Suppressor macrophage treated with lipopolysaccharide for 4 hours (primary cell): ENCODE measurements around the gene PRPF19.
A peak's percentile ranks its signal among the peaks of the same experiment; 100 is the strongest.

ENCODE experiments used
- DNase-seq: peaks from one replicate; pipeline ENCODE4 v3.0.0-alpha.2; 2020

Gene PRPF19

GRCh38 chr11:60902625-60903024 lies 3.8 kb downstream of the PRPF19 start:
- no peak for DNase-seq

DNA sequence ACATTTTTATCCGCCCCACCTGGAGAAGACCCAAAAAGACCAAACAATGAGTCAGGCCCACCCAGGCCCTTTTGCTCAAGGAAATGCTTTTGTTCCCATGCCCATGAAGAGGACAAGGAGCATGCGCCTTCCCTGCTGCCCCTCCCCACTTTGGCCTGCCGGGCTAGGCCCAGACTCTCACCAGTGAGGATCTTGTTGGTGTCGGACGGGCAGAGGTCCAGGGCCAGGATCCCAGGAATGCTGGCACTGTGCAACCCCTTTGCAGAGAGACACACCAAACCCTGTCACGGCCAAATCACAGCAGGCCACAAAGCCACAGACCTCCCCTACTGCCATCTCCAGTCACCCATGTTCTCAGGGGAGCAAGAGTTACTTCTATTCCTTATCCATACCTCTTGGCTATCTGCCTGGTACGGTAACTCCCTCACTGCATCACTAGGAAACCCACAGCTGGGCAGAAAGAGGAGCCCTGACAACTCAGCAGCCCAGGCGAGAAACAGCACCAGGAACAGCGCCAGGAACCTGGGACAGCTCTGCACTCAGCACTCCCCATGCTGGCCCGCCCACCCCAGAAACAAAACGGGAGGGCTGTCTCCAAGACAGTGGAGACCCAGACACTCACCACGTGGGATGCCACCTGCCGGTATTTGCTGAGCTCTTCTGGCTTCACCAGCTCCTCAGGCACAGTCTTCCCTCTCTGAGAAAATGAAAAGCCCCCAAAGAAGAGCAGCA lies 5.5 kb downstream of the PRPF19 start:
- no peak for DNase-seq

- DNase-seq = no peak
Observed at GRCh38 chr11:60899977-60900376, 6.4 kb downstream of the PRPF19 start.

DNA sequence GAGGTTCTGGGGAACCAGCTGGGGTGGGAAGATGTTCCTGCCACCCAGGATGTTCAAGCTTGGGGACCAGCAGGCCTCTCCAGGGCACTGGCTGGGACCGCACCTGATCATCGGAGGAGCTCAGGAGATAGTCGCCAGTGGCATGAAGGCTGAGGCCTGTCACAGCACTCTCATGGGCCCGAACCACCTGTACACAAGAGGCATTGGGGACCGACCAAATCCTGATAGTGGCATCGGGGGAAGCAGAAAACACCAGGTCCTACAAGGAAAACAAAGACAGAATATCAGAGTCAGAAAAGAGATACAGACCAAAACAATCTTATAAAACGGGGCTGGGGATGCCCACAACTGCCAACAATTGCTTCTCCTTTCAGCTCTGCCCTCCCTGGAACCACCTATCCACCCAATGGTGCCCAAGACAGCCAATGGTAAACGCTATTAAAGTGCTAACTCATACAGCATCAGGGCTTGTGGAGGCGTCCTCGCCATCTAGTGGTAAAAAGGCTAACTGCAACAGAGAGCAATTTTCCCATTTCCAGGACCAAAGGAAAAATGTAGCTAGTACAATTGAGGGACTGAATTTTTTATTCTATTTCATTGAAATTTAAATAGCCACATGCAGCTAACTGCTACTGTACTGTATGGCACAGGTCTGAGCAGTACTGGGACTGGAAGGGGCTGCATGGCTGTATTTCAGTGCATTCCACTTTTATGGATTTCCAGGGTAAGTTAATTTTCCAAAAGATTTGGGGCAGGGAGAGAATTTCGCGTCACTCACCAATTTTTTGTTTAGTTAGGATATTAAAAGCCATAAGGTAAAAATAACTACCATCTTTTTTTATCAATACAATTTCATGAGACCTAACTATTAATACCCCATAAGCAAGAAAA lies 7.1 kb downstream of the PRPF19 start:
- peak; percentile 71 for DNase-seq

- DNase-seq = no peak
Observed at GRCh38 chr11:60897496-60897895, 8.9 kb downstream of the PRPF19 start.

DNA sequence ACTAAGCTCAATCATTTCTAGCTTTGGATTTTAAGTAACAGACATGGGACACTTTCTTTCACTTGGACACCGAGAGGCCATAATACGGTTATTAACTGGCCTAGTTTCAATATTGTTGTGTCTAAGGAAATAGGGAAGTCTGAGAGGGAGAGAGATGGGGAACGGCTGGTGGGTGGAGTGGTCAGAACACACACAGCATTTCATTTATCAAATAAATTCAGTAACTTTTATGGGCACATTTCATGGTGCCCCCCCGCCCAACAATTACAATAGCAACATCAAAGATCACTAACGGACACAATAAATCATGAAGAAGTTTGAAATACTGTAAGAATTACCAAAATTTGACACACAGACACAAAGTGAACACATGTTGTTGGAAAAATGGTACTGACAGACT lies 10.7 kb downstream of the PRPF19 start:
- peak; percentile 12 for DNase-seq

DNA sequence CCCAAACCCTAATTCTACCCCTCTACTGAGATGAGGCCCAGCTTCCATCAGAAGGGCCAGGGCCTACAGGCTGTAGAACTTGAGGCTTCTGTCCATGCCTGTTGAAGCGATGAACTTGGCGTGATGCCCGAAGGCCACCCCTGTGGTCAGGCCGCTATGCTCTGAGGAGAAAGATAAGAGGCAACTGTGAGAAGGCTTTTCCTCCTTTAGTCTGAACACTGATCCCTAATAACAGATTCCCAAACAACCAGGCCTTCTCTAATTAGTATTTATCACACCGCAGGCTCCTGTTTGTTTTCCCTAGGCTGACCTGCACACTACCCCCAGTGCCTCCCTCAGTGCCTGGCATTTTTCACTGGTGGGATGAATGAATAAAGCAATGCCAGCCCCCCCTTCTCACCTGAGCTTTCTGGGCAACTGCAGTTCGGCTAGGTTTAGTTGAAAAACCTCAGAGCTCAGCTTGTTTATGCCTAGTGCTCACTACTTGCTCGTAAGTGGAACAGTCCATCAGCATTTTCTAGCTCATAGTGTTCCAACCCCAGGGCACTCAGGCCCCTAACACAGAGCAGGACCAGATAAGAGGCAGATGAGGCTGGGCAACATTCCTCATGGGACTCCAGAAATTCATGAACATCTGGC lies 15.2 kb downstream of the PRPF19 start:
- no peak for DNase-seq

DNA sequence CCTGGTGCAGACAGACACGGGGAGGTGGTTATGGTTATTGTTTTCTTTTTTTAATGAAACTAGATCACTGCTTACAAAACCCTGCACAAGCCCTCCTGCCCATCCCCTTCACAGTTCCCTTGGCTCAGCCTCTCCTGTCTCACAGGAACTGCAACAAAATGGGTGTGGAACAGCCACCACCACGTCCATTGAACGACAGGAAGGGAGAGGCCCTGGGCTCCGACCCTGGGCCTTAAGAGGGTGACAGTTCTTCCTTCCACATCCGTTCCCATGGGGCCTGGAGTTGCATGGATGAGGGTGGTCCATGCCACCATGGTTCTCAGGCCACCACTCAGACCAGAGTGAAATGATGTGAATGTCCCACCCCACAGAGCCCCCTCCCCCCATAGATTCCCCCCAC lies 15.7 kb downstream of the PRPF19 start:
- no peak for DNase-seq

- no peak for DNase-seq
Observed at GRCh38 chr11:60889869-60890311, 16.5 kb downstream of the PRPF19 start.

- DNase-seq = peak; percentile 58
Observed at GRCh38 chr11:60887556-60887955, 18.8 kb downstream of the PRPF19 start.

GRCh38 chr11:60880643-60881282 lies 25.6 kb downstream of the PRPF19 start:
- DNase-seq = no peak

DNA sequence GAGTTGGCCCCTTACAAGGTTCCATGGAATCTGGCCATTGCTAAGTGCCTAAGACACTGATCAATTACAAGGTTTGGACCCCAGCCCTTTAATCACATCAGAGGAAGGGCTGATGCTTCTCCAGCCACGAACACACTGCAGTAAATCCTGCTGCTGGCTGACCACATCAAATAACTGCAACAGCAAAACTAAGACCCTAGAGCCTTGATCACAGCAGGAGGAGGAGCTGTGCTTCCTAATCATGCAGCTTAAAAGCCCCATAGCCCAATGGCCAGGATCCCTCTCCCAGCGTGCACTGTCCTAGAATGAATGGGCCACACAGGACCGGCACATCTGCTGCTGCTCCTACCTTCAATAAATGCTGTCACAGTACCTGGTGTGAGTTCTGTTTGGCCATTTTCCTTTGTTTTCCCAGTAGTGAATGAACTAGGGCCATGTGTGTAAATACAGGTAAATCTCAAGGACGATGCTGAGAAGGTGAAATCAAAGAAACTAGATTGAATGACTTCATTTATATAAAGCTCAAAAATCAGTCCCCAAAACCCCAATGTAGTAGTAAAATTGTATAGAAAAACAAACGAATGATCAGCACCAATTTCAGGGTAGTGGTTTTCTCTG lies 26.3 kb downstream of the PRPF19 start:
- DNase-seq = no peak

DNA sequence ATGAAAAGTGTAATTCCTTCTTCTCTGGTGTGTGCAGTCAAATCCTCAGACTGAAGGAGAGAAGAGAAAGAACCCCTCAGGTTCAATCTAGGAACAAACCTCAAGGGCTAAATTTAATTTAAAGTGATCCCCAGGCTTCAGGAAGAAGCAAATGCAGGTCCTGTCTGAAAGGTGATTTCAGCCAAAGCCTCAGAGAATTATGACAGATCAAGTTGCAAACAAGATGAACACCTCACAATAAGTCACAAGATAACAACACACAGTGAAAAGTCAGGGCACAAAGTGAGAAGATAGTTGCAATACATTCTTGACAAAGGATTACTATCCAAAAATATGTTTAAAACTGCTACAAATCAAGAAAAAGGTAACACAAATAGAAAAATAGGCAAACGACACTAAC lies 27.3 kb downstream of the PRPF19 start:
- no peak for DNase-seq

DNA sequence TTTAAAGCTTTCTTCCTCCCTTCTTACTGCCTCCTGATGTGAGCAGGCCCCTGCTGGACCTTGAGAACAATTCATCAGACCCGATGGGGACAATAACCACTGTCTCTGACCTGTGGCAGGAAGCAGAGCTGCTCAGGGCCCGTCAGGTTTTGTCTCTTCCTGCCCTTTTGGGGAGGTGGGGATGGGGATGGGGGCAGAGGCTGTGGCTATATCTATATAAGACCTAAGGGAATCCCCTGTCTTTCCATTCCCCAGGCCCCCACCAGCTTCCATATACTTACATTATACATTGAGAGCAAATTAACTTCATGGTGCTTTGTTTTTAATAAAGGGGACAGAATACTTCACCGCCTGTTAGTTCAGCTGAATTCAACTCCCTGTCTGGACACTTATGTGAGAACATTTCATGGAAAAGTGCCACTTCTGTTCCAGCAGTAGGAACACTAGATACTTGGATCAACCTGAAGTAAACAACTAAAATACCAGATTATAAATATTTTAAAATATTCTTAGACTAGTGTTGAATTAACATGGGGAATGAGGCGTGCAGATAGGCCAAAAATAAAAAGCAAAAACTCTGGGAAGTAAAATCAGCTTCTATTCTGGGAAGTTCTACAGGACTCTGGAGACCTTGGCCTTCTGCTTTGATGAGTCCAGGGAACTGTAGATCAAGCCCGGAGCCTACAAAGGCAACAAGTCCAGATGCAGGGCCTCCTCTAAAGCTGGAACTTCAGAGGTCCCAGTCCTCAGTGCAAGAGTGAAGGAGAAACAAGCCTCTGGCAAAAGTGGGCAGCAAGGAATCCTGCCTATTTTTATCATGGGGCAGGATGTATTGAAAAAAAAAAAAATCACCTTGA lies 27.9 kb downstream of the PRPF19 start:
- DNase-seq = no peak

GRCh38 chr11:60876168-60876485 lies 30.3 kb downstream of the PRPF19 start:
- DNase-seq = no peak

DNA sequence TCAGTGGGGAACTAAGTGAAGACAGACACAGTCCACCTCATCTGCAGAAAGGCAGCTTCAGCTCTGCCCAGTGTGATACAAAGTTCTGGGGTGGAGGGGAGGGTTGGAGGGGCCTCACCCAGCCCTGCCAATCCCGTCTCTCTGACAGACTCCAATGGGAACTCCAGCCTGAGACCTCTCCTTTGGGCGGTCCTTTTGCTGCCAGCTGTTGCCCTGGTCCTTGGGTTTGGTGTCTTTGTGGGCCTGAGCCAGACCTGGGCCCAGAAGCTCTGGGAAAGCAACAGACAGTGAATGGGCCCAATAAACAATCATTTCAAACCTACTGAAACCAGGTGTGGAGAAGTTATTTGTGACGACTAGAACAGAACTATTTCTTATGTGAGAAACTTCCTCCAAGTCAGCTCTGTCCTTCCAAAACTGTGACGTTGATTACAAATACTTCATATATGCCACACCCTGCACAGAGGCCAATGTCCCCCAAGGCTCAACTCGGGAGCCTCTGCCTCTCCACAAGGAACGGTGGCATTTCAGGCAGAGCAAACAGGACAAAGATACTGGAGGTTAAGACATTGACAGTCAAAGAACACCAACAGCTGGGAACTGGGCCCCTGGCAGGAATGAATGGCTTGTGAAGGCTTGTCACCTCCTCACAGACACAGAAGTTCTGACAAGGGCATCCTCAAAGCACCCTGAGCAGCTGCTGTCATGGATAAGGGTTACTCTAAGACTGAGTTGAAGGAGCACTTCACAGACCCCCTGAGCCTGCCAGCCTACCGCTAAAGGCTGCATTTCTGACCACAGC lies 30.8 kb downstream of the PRPF19 start:
- no peak for DNase-seq

DNA sequence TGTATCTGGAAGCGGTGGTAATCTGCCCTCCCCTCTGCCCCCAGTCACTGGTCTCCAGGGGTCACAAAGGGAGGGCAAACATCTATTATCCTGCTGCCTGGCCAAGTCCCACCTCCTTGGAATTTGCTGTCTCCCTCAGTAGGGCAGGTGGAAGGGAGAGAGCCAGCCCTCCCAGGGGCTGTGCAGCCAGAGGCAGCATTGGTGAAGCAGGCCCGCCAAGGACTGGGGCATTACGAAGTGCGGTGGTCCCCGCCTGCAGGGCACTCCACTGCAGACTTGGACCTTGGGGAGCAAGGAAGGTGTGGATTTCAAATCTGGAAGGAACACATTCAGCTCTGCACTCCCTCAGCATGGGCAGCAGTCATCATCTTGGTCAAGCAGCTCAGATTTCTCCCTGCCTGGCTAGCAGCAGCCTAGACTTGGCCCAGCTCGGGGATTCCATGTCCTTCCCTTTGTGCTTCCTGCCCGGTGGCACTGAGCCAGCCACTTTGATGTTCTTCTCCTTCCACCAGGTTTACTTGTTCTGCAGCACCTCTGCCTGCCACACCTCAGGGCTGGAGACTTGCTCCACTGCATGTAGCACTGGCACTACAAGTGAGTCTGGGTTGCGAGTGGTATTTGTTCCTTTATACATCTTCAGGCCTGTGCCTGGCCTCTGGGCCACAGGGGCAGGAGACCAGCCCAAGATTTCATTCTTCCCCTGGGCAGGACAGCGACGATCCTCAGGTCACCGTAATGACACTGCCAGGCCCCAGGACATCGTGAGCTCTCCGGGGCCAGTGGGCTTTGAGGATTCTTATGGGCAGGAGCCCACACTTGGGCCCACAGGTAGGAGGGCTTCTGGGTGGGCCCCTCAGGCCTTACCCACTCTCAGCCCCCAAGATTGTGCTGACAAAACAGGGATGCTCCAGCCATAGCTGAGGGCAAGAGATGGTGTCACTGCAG lies 31.7 kb downstream of the PRPF19 start:
- DNase-seq = no peak

- no peak for DNase-seq
Observed at GRCh38 chr11:60873533-60873932, 32.9 kb downstream of the PRPF19 start.

- peak; percentile 14 for DNase-seq
Observed at GRCh38 chr11:60872961-60873524, 33.3 kb downstream of the PRPF19 start.
